ENCODE measurements around the gene LDB3.

The LDB3 gene

DNA sequence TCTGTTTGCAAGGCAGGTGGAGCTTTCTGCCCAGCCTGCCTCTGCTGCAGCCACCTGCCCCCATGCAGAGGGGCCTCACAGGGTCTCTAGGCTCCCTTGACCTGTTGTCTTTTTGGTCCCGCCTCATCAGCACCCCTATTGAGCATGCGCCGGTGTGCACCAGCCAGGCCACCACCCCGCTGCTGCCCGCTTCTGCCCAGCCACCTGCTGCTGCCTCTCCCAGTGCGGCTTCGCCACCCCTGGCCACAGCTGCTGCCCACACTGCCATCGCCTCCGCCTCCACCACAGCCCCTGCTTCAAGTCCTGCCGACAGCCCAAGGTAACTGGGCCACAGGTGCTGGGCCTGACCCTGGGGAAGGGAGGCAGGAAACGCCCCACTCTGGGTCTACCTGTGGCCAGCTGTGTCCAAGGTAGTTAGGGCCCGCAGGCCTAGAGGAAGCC is 38.1 kb downstream of the LDB3 start:
- TF ChIP-seq ZNF274 (IDR thresholded peaks at IDR 0.05; ENCODE audit: low read depth, low read length), result no peak
- no peak overlapping the region for H3K4me3 ChIP-seq (ENCODE audit: low read length)

DNA sequence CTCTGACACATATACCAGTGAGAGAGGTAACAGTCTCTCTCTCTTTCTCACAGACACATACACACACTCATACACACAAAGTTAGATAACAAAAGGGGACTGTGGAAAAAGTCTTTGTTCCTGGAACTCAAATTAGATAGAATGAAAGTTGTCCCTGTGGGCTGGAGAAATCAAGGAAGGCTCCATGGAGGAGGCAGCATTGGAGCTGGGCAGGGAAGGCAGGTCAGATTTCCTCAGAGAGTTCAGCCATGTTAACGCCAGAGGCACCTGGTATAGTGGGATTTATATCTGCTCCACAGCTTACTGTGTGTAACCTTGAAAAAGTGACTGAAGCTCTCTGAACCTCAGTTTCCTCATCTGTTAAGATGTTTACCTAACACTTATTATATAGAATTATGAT is 38.7 kb downstream of the LDB3 start:
- TF ChIP-seq ZNF274 (IDR thresholded peaks at IDR 0.05; ENCODE audit: low read depth, low read length), result no peak
- no peak overlapping the region for H3K4me3 ChIP-seq (ENCODE audit: low read length)

DNA sequence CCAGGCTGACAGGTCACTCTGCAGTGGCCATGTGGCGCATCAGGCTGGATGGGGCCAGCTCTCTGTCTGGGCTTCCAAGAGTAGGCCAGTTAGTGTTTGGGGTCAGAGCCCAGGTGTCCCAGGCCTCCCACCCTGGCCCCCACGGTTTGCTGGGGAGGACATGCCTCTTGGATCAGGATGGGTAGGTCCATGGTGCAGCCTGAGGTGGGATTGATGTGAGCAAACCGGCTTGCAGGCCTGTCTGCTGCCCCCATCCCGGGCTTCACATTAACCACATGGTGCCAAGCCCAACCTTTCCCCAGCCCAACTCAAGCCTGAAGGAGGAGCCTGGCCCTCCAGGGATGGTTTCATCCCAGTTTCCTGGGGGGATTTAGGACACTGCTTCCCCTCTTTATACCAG is 39.2 kb downstream of the LDB3 start:
- no peak for TF ChIP-seq ZNF274 (IDR thresholded peaks at IDR 0.05; ENCODE audit: low read depth, low read length)

DNA sequence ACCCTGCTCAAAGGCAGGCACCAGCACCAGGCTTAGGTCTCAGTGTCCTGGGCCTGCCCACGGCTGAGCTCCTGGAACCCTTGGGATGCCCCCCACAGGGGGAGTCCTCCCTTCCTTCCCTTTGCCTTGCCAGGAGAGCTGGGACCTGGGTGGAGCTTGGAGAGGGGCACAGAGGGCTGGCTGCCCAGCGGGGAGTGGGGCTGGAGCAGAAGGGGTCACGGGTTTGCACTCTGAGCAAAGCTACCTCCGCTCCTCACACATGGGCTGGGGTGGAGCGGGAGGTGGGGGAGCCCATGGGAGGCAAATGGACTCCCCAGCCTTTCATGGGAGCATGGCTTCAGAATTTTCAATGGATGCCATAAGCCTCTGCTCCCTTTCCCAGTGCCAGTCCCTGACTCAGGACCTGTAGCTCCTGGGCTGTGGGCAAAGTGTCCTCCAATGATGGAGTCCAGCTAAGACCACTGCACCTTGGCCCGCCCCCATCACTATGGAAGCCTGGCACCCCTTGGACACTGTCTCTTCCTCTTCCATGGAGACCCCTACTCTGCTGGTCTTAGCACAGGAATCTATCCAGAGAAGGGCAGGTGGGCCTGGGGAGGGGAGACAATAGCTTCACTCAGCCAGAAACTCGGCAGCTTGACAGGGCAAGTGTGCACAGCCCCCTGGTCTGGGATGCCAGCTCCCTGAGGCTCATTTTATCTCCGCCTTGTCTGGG is 39.9 kb downstream of the LDB3 start:
- H3K4me3 ChIP-seq (ENCODE audit: low read length), result no peak overlapping the region
- no peak for TF ChIP-seq ZNF274 (IDR thresholded peaks at IDR 0.05; ENCODE audit: low read depth, low read length)

More for the DNA sequence above, 39.2 kb downstream of the LDB3 start:
- H3K4me3 ChIP-seq (ENCODE audit: low read length), result no peak overlapping the region

DNA sequence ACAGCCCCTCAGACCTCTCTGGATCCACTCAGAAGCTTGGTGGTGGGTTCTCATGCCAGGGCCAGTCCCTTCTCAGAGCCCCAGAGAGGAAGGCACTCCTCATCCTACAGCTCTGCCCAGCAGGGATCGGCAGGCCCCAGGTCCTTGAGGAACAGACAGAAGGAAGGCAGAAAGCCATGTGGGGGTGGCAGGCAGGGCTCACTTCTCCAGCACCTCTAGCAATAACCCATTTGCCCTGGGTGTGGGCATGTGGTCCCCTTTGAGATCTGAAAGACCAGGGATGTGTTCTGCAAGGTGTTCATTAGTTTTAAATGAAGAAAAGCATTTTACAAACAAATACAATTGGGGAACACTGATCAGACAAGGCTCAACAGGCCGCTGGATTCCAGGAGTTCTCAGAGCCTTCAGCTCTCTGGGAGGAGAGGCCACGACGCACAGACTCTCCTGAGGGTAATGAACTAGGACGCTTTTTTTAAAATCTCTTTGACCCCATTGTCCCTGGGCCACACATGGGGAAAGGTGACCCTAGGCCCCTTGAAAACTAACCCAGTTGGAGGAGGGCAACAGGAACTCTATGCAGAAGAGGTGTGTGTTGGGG is 40.6 kb downstream of the LDB3 start:
- TF ChIP-seq ZNF274 (IDR thresholded peaks at IDR 0.05; ENCODE audit: low read depth, low read length), result no peak
- H3K4me3 ChIP-seq (ENCODE audit: low read length), result no peak overlapping the region

DNA sequence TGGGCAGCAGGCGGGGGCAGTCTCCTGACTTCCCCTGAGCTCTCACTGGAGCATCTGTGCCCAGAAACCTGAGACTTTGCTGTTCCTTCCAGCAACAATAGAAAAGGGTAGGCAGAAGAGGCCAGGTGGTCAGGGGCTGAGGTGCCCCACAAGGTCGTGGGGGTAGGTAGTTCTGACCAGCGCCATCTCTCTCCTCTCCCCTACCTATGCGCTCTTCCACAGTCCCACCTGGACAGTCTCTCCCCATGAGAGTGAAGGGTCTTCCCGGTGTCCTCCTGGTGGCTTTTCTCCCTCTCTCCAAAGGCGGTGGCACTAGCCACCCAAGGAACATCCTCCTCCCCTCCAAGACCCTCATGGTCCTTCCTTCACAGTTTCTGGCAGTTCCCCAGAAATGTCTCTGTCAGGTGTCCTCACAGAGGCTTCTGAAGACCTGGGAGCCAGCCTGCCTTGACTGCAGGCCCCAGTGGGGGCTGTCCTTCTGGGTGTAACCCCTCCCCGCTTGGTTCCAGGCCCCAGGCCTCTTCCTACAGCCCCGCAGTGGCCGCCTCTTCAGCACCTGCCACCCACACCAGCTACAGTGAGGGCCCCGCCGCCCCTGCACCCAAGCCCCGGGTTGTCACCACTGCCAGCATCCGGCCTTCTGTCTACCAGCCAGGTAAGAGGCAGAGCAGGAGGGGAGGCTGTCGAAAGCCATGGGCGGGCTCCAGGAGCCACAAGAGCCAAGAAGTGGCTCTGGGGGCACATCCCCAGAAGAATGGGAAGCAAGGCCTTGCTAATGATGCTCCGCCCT is 41.3 kb downstream of the LDB3 start:
- no peak overlapping the region for H3K4me3 ChIP-seq (ENCODE audit: low read length)
- TF ChIP-seq ZNF274 (IDR thresholded peaks at IDR 0.05; ENCODE audit: low read depth, low read length), result no peak

DNA sequence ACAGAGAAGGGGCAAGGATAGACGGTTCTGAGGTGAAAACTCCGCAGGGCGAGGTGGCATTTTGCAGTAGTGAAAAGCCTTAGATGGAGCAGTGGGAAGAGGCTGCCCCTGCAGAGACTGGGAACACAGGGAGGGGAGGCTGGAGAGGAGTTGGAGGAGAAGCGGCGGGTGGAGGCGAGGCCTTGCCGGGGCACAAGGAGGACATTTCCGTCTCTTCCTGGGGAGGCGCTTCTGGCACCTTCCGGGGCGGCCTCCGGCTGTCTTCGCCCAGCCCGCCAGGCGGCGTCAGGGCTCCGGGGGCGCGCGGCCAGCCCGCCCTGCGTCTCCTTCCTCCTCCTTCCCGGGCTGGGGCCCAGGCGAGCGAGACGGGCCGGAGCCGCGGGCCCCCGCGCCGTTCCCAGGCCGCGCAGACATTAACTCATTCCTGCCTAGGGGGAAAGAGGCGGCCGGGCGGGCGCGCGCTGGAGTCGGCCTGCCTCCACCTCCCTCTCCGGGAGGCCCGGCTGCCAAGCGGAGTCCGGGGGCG is 42.7 kb downstream of the LDB3 start:
- TF ChIP-seq ZNF274 (IDR thresholded peaks at IDR 0.05; ENCODE audit: low read depth, low read length), result no peak

DNA sequence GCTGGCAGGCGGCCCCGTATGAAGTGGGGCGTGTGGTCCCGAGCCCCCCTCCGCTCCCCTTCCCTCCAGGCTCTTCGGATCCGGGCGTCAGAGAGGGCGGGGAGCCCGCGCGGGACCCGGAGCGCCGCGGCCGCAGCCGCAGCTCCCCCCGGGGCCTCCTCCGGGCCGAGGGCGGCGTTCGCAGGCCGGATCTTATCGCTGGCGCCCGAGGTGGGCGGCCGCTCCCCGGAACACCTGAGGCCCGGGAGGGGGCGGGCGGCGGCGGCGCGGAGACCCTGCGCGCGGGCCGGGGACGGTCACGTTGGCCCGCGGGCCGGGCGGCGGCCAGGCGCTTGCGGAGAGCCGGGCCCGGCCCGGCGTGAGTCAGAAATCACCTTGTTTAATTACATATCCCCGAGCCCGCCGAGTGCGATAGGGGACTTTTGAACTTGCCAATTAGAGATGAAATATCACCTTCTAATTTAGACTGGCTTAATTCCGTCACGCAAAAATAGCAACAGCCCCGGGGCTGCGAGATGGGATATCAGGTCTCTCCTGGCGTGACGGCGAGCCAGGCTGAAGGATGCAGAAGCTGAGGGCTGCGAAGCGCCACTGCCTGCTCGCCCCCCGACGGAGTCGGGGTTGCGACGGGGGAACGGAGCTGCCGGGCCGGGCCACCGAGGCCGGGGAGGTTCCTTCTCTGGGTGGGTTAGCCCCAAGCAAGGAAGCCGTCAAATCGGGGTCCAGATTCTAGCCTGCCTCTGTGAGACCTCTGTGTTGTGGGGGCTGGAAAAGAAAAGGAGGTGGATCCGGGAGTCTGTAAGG is 43.4 kb downstream of the LDB3 start:
- H3K4me3 ChIP-seq (ENCODE audit: low read length), result peak overlapping the region; percentile 69; the same call in 1 of the 2 replicates
- TF ChIP-seq ZNF274 (IDR thresholded peaks at IDR 0.05; ENCODE audit: low read depth, low read length), result no peak

More for the DNA sequence above, 42.7 kb downstream of the LDB3 start:
- H3K4me3 ChIP-seq (ENCODE audit: low read length), result peak overlapping the region; percentile 69; the same call in 1 of the 2 replicates

DNA sequence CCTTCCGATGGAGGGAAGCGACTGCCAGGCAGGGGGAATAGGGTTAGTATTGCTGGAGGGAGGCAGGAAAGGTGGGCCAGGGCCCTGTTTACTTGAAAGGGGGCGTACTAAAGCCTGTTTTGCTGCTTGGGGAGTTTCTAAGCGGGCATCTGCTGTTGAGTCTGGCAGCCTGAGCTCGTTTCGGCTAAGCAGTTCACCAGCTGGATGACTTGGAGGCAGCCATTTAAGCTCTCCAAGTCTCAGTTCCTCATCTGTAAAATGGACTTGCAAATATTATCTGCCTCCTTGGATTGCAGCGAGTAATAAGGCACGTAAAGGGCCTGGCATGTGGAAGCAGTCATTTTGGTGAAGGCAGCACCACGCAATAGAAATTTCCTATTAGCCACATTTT is 44.0 kb downstream of the LDB3 start:
- peak overlapping the region; percentile 69; the same call in 1 of the 2 replicates for H3K4me3 ChIP-seq (ENCODE audit: low read length)
- no peak for TF ChIP-seq ZNF274 (IDR thresholded peaks at IDR 0.05; ENCODE audit: low read depth, low read length)

DNA sequence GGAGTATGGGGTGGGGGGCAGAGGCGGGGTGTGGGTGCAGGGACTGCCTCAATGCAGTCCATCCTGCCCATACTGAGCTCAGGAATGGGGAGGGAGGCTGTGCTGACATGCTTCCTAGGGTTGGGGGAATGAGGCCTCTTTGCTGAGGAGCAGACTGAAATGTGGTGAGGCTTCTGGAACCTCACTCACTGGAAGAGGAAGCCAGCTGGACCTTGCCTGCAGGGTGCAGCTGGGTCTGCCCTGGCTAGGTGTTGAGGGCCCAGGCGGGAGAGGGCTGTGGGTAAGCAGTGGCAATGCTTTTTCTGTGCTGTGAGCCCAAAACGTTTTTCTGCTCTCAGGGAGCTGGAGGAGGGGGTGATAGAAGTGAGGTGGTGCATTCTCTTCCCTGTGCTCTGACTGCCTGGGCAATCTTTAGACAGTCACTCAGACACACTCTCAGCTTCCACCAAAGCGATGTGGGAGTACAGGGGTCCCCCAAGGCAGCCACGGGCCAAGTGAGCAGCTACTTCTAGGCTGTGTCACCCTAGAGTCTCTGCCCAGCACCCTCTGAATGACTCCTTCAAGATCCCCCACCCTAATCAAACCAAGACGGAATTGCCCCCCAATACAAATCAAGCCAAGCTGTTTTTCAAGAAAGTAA is 47.0 kb downstream of the LDB3 start:
- no peak for TF ChIP-seq ZNF274 (IDR thresholded peaks at IDR 0.05; ENCODE audit: low read depth, low read length)
- H3K4me3 ChIP-seq (ENCODE audit: low read length), result no peak overlapping the region

DNA sequence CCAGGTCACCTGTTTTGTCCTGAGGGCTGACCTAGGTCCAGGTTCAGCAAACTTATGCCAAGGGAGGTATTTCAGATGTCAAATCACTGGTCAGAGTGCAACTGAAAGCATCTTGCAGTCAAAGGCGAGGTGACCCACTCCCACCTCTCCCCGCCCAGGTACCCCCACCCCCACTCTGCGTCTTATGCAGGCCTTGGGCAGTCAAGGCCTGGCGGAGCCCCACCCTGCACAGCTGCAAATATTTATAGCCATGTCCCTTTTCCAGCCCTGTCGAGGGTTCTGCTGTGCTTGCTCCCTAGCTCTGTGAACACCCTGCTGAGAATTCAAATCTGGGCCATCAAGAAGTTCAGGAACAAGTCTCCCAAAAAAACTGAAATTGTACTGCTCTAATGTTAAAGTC is 47.5 kb downstream of the LDB3 start:
- no peak overlapping the region for H3K4me3 ChIP-seq (ENCODE audit: low read length)
- TF ChIP-seq ZNF274 (IDR thresholded peaks at IDR 0.05; ENCODE audit: low read depth, low read length), result no peak

DNA sequence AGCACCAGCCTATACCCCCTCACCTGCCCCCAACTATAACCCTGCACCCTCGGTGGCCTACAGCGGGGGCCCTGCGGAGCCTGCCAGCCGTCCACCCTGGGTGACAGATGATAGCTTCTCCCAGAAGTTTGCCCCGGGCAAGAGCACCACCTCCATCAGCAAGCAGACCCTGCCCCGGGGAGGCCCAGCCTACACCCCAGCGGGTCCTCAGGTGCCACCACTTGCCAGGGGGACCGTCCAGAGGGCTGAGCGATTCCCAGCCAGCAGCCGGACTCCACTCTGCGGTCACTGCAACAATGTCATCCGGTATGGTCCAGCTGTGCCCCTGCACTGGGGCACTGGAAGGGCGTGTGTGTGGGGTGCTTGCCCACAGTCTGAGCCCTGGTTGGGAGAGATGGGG is 48.2 kb downstream of the LDB3 start:
- no peak for TF ChIP-seq ZNF274 (IDR thresholded peaks at IDR 0.05; ENCODE audit: low read depth, low read length)
- H3K4me3 ChIP-seq (ENCODE audit: low read length), result no peak overlapping the region

DNA sequence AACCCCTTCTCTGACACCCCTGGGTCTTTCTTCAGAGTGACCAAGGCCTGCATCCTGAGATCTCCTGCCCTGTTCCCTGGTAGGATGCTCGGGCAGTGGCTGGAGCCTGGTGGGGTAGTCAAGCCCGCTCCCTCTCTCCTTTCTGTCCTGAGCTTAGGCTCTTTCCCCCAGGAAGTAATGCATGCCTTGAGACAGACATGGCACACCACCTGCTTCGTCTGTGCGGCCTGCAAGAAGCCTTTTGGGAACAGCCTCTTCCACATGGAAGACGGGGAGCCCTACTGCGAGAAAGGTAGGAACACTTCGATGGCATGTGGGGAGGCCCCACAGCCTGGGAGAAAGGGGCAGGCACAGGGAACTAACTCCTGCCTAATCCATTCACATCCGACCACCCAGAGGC is 50.2 kb downstream of the LDB3 start:
- H3K4me3 ChIP-seq (ENCODE audit: low read length), result no peak overlapping the region
- TF ChIP-seq ZNF274 (IDR thresholded peaks at IDR 0.05; ENCODE audit: low read depth, low read length), result no peak
